Subcutaneous abdominal adipose tissue (tissue), 5 donors: ENCODE data around the gene BRDT.

Experiments
- H3K27ac ChIP-seq: one replicate; pipeline ENCODE4 v1.7.0; 2013; ENCODE audit warnings: low read depth, mild to moderate bottlenecking, inconsistent platforms, low read length, moderate library complexity
- H3K27me3 ChIP-seq, 5 donors: one replicate each; pipeline ENCODE4 v1.7.0; 2013; ENCODE audit warnings: low read length in 5 of 5, inconsistent platforms in 1 of 5; ENCODE audit not compliant: control insufficient read depth in 5 of 5, insufficient read depth in 4 of 5
- H3K36me3 ChIP-seq, 5 donors: one replicate each; pipeline ENCODE4 v1.7.0; 2013; ENCODE audit warnings: low read length in 5 of 5; ENCODE audit not compliant: control insufficient read depth in 5 of 5, insufficient read depth in 5 of 5
- H3K4me1 ChIP-seq, 5 donors: one replicate each; pipeline ENCODE4 v1.7.0; 2013; ENCODE audit warnings: low read length in 5 of 5, mild to moderate bottlenecking in 3 of 5, moderate library complexity in 1 of 5; ENCODE audit not compliant: control insufficient read depth in 5 of 5, insufficient read depth in 5 of 5
- H3K4me3 ChIP-seq, 5 donors: one replicate each; pipeline ENCODE4 v1.7.0; 2013; ENCODE audit warnings: low read length in 5 of 5, low read depth in 1 of 5
- H3K9ac ChIP-seq, 5 donors: one replicate each; pipeline ENCODE4 v1.7.0; 2013; ENCODE audit warnings: low read length in 5 of 5, mild to moderate bottlenecking in 4 of 5, moderate library complexity in 3 of 5
- H3K9me3 ChIP-seq, 5 donors: one replicate each; pipeline ENCODE4 v1.7.0; 2013; ENCODE audit warnings: low read length in 5 of 5; ENCODE audit not compliant: control insufficient read depth in 5 of 5
- donor health status: healthy.
- donor health status: healthy.
- donor health status: healthy.
- donor health status: healthy.
- donor health status: healthy.

BRDT gene

DNA sequence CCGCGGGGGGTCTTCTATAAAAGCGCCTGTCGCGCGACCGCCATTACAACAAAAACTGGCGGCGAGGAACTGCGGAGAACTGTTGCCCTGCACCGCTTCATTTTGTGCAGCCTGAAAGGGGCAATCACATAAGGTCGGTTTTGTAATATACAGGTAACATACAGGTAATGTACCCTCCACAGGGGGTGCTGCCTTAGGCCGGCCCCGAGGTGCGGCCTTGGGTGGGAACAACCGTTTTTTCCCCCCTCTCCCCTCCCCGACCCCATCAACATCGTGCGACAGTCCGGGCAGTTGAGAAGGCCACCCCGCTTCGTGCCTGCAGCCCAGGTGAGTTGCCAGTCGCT lies at the start of gene BRDT:
TSS of gene BRDT (plus strand) at position 46 of the 344 bp plus-strand sequence. CDS start 13,354 bp downstream, outside the sequence.
- no peaks in the 10 kb centered on the region for H3K4me1 ChIP-seq
- no peak within 1 kb of the TSS for H3K27ac ChIP-seq

DNA sequence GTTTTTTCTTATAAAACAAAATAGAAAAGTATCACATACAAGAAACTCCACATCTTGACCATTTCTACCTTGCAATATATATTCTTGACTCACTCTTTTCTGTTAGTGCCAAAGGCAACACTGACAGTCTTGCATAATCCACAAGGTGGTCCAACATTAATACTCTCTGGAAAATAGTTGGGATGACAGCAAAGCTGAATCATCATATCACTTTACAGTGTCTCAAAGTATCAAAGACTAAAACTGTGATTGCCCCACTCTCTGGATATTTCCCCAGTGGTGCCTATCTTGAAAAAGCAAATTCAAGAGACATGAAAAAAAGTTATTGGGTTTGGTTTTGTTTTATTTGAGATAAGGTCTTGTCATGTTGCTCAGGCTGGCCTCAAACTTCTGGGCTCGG lies 48.6 kb upstream of the BRDT start:
- H3K9ac ChIP-seq, result no peak overlapping the region

More for the DNA sequence above, at the start of gene BRDT:
- no peaks in the 10 kb centered on the region for H3K36me3 ChIP-seq
- H3K9me3 ChIP-seq, result no peaks in the 10 kb centered on the region
- no peaks in the 10 kb centered on the region for H3K27me3 ChIP-seq
- no peak within 1 kb of the TSS for H3K9ac ChIP-seq
- no peak within 1 kb of the TSS for H3K4me3 ChIP-seq

DNA sequence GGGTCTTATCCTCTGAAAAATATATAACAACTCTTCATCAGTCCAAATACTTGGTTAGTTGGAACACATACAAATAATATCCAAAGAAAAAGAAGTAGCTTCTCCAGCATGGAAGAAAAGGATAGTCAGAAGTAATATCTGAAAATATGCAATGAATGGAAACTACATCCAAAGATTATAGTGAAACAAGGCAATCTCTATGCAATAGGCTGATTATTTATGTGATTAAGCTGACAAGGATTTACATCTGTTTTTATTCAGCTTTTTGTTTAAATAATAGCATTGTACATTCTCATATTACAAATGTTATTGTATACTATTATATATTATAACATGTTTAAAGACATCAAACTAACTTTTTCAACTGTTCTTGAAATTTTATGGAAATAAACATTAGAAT lies 48.0 kb upstream of the BRDT start:
- Histone ChIP-seq H3K9me3 (no peaks in the 10 kb centered on the region), H3K4me3 (no peak overlapping the region), H3K27me3 (no peaks in the 10 kb centered on the region), H3K36me3 (no peaks in the 10 kb centered on the region), H3K9ac (no peak overlapping the region), H3K4me1 (peaks cover 0 to 10% (median 0%) of the 10 kb centered on the region in 5 donors), H3K27ac (no peak overlapping the region)

More for the DNA sequence above, 48.6 kb upstream of the BRDT start:
- Histone ChIP-seq H3K4me3 (no peak overlapping the region), H3K36me3 (no peaks in the 10 kb centered on the region), H3K4me1 (peaks cover 0 to 10% (median 0%) of the 10 kb centered on the region in 5 donors), H3K27me3 (no peaks in the 10 kb centered on the region), H3K9me3 (no peaks in the 10 kb centered on the region), H3K27ac (no peak overlapping the region)

DNA sequence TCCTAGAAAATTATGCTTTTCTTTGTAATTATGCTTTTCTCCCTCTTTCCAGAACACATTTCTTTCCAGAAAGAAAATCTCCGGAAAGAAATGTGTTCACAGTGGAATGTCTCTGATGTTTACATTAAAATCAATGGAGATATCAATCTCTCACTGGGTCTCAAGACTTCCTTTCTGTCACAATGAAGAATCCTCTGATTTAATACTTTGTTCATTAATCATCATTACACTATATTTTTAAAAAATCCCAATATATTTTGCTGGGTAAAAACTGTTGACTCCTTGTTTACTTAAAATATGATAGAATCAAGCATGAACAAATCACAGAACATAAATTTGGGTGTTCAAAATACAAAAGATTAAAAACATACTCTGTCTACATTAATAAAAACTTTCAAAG lies 36.9 kb upstream of the BRDT start:
- Histone ChIP-seq H3K4me3 (no peak overlapping the region), H3K4me1 (no peaks in the 10 kb centered on the region), H3K36me3 (no peaks in the 10 kb centered on the region), H3K9ac (no peak overlapping the region), H3K27ac (no peak overlapping the region), H3K9me3 (no peaks in the 10 kb centered on the region), H3K27me3 (no peaks in the 10 kb centered on the region)

DNA sequence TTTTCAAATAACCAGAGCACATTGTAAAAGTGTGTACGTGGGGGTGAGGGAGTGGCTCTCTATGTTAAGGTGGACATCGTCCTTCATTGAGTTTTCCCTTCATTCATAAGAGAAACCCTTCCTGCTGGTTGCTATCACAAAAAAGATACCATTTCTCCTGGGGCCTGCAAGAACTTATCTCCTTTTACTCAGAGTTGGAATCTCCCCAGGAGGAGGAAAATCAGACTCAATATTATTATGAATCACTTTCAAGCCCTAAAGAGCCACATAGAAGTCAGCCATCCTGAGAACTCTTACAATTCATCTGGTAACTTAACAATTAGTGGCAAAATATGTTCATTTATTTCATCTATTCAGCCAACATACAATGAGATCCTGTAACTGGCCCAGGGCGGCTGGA lies 36.2 kb upstream of the BRDT start:
- Histone ChIP-seq H3K4me1 (no peaks in the 10 kb centered on the region), H3K27ac (no peak overlapping the region), H3K36me3 (no peaks in the 10 kb centered on the region), H3K27me3 (no peaks in the 10 kb centered on the region), H3K4me3 (no peak overlapping the region), H3K9me3 (no peaks in the 10 kb centered on the region), H3K9ac (no peak overlapping the region)

DNA sequence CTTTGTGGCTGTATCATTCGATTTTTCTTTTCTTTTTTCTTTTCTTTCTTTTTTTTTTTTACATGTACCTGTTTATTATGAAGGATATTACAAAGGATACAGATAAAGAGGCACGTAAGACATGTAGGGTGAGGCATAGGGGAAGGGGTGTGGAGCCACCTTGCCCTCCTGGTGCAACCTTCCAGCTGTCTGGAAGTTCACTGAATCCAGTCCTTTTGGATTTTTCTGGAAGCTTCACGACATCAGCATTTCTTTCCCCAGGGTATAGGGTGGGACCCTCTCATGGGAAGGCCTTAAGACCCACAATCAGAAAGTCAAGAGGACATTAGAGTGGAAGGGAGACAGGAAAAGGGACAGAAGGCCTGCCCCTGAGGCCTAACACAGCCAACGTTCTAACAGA lies 33.2 kb upstream of the BRDT start:
- Histone ChIP-seq H3K4me3 (no peak overlapping the region), H3K9ac (no peak overlapping the region), H3K4me1 (no peaks in the 10 kb centered on the region), H3K27me3 (no peaks in the 10 kb centered on the region), H3K36me3 (no peaks in the 10 kb centered on the region), H3K9me3 (no peaks in the 10 kb centered on the region), H3K27ac (no peak overlapping the region)

DNA sequence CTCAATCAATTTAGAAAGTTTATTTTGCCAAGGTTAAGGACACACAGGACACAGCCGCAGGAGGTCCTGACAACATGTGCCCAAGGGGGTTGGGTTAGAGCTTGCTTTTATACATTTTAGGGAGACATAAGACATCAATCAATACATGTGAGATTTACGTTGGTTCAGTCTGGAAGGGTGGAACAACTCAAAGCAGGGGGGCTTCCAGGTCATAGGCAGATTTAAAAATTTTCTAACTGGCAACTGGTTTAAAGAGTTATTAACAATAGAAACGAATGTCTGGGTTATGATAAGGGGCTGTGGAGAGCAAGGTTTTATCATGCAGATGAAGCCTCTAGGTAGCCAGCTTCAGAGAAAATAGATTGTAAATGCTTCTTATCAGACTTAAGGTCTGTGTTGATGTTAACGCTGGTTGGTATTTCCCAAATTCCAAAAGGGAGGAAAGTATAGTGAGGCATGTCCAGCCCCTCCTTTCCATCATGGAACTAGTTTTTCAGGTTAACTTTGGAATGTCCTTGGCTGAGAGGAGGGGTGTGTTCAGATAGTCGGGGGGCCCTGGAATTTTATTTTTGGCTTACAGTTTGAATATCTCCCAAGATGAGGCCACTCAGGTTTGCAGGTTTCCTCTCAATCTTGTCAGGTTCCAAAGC lies 32.3 kb upstream of the BRDT start:
- Histone ChIP-seq H3K9me3 (no peaks in the 10 kb centered on the region), H3K27me3 (no peaks in the 10 kb centered on the region), H3K36me3 (no peaks in the 10 kb centered on the region), H3K4me3 (no peak overlapping the region), H3K27ac (no peak overlapping the region), H3K4me1 (no peaks in the 10 kb centered on the region), H3K9ac (no peak overlapping the region)

DNA sequence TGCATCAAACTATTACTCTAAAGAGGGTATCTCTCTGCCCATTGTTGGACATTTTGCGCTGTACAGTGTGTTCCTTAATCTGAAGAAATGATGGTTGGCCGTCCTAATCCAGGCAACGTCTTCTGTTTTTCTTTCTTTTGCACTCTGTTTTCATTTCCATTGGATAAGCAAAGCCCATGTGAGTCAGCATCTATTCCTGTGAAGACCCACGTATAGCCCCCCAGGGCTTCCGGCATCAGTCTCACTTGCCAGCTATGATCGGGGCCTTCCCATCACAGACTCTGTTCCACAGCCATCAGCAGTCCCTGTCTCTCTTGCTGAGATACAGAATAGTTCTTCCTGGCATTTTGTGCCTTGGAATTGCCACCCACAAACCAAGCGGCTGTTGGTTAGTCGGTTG lies 29.2 kb upstream of the BRDT start:
- Histone ChIP-seq H3K27ac (no peak overlapping the region), H3K27me3 (no peaks in the 10 kb centered on the region), H3K4me3 (no peak overlapping the region), H3K4me1 (no peaks in the 10 kb centered on the region), H3K9me3 (no peaks in the 10 kb centered on the region), H3K36me3 (no peaks in the 10 kb centered on the region), H3K9ac (no peak overlapping the region)

DNA sequence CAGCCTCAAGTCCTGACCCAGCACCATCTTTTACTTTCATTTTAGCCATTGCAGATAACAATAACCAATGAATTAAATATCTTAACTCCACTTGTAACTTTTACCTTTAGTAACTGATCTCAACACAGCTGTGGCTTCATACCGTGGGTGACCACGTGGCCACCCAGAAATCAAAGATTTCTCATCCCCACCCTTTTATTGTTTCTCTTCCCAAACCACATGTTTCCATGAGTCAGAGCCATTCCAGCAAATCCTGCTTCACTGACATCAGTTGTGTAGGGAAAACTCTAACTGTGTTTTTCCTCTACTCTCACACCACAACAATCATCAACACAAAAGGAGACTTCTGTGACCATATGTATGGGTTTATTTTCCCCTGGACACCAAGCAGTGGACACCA lies 25.1 kb upstream of the BRDT start:
- Histone ChIP-seq H3K27ac (no peak overlapping the region), H3K9ac (no peak overlapping the region), H3K4me3 (no peak overlapping the region), H3K9me3 (no peaks in the 10 kb centered on the region), H3K4me1 (peaks cover 0 to 11% (median 4%) of the 10 kb centered on the region in 5 donors), H3K27me3 (no peaks in the 10 kb centered on the region), H3K36me3 (no peaks in the 10 kb centered on the region)

DNA sequence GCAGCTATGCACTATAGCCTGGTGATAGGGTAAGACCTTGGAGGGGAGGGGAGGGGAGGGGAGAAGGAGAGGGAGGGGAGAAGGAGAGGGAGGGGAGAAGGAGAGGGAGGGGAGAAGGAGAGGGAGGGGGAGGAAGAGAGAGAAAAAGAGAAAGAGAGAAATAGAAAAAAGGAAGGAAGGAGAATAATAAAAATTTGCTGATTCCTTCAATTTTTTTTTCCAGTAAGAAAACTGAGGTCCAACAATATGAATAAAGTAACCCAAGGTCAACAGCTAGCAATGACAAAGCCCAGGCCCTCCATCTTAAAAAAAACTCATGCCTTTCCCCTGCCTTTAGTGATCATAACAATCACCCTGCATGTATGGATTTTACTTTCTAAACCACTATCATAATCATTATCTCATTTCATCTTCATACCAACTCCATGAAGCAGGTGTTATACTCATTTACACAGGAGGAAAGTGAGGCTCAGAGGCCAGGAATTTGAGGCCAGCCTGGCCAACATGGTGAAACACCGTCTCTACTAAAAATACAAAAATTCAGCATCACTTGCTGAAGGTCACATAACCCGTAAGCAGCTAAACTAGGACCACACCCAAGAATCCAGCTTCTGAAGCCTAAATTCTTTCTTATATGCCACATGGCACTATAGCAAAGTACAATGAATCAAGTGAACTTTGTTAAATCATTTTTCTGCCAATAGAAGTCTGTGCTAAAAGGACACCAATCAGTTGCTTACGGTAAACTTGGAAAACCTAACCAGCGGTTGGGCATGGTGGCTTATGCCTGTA lies 23.4 kb upstream of the BRDT start:
- no peak overlapping the region for H3K27ac ChIP-seq
- H3K9ac ChIP-seq, result no peak overlapping the region
- H3K4me1 ChIP-seq, result peaks cover 0 to 17% (median 5%) of the 10 kb centered on the region in 5 donors
- no peaks in the 10 kb centered on the region for H3K9me3 ChIP-seq
- H3K4me3 ChIP-seq, result no peak overlapping the region
- no peaks in the 10 kb centered on the region for H3K36me3 ChIP-seq
- no peaks in the 10 kb centered on the region for H3K27me3 ChIP-seq
